H1 (cell line): ENCODE results near the gene RSRC2. TPM values are rescaled to one million over a fixed set of nuclear protein-coding genes. Genes with fewer than 3 reads are reported as not detected.

ENCODE experiments used
- CBX5 ChIP-seq: fragments of 300-800, 300-1000 bp; sonication (generic); IDR thresholded peaks from 2 replicates; pipeline ENCODE4 v1.7.1; 2016; ENCODE audit warnings: antibody characterized with exemption, low read length, low read depth
- CREB1 ChIP-seq: IDR thresholded peaks from 2 replicates; pipeline ENCODE4 v1.6.1; 2012; ENCODE audit warnings: inconsistent platforms
- KDM5A ChIP-seq: fragments of 200-600 bp; IDR thresholded peaks from 2 replicates; pipeline ENCODE4 v1.7.1; 2012; ENCODE audit warnings: mild to moderate bottlenecking, low read length, inconsistent platforms, mixed read lengths
- MAFK ChIP-seq: IDR thresholded peaks from 2 replicates; pipeline ENCODE4 v1.6.1; 2012; ENCODE audit warnings: low read depth, mild to moderate bottlenecking, improper control_type of control experiment, low read length
- POU5F1 ChIP-seq: IDR thresholded peaks from 2 replicates; pipeline ENCODE4 v1.6.1; 2011; ENCODE audit warnings: low read depth, mild to moderate bottlenecking, low read length, moderate library complexity
- SIN3A ChIP-seq, 2 experiments: IDR thresholded peaks in 1 of 2; conservative IDR thresholded peaks in 1 of 2; 2 replicates each; pipeline ENCODE4 v1.6.1; 2011 to 2012; ENCODE audit warnings: low read length in 2 of 2, improper control_type of control experiment in 1 of 2, low read depth in 1 of 2, mild to moderate bottlenecking in 1 of 2
- polyA plus RNA-seq, 7 experiments: library from polyadenylated mRNA; depleted of rRNA in 3 of 7; stranded (reverse) in 5 of 7; unstranded in 2 of 7; fragments of >200 nt in 5 of 7; fragments of 200-250 nt in 2 of 7; gene quantifications; 1 replicate in 5 of 7; 2 replicates in 1 of 7; 4 replicates in 1 of 7; pipeline versions ENCODE4 v1.2.1 to v1.2.3, GENCODE V29; 2011 to 2013; ENCODE audit warnings: missing spikeins in 2 of 7, mixed read lengths in 2 of 7
- total RNA-seq: library from RNA; stranded (reverse); fragmentation: NEBNext Ultra II Directional; extraction: Animal tissue kit (Norgen Biotek cat#: 25700); gene quantifications from 2 replicates; pipeline ENCODE4 v1.2.1, GENCODE V29; 2021

Gene RSRC2
- total and polyA plus RNA-seq, 2 of the 8 experiments (the other 6 are each of a cell fraction or from before 2014, with no cell fraction given) = 15.9 to 71.4 TPM

- TF ChIP-seq CREB1 = no peak
- no peak for TF ChIP-seq SIN3A (conservative IDR thresholded peaks at IDR 0.05 in 1 of 2, IDR thresholded peaks at IDR 0.05 in 1 of 2; ENCODE audit: low read depth in 1 of 2, low read length in 2 of 2)
- TF ChIP-seq KDM5A = no peak
- no peak for TF ChIP-seq CBX5
- TF ChIP-seq POU5F1 = no peak
- TF ChIP-seq MAFK = no peak
Measured at GRCh38 chr12:122558745-122559641, 32.3 kb upstream of the RSRC2 start (continued).
